Tongue (tissue), 2 donors: ENCODE results near the gene DNASE2. TPM values are rescaled to one million over a fixed set of nuclear protein-coding genes. Genes with fewer than 3 reads are reported as not detected.
"Not testable (repeated sequence)": the region's sequence is repeated elsewhere in the genome, so short reads cannot be mapped to it uniquely, and the experiment has no call there.

Source experiments
- DNase-seq: peaks from one replicate; pipeline ENCODE4 v3.0.0-alpha.2; 2015
- total RNA-seq: library from RNA; depleted of rRNA; stranded (reverse); fragments of >200 nt; gene quantifications from one replicate; pipeline ENCODE4 v1.2.3, GENCODE V29; 2014

Gene DNASE2
- total RNA-seq, 1 donor from 2014 or later, result 9.1 TPM

DNA sequence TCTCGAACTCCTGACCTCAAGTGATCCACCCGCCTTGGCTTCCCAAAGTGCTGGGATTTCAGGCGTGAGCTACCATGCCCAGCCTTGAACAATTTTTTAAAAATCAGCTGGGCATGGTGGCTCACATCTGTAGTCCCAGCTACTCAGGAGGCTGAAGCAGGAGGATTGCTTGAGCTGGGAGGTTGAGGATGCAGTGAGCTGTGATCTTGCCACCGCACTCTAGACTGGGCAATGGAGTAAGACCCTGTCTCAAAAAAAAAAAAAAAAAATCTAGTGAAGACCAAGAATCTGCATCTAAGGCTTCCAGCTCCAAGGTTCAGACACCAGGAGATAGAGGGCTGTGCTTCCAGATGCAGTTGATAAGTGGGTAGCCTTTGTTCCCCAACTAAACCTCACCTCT is 17.1 kb downstream of the DNASE2 start:
- DNase-seq, result no peak

DNA sequence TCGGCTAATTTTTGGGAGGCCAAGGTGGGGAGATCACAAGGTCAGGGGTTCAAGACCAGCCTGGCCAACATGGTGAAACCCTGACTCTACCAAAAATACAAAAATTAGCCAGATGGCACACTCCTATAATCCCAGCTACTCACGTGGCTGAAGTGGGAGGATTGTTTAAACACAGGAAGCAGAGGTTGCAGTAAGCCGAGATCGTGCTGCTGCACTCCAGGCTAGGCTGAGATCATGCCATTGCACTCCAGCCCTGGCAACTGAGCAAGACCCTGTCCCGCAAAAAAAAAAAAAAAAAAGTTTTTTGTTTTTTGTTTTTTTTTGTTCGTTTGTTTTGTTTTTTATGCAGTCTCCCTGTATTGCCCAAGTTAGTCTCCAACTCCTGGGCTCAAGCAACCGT is 21.7 kb downstream of the DNASE2 start:
- DNase-seq, result no peak

DNA sequence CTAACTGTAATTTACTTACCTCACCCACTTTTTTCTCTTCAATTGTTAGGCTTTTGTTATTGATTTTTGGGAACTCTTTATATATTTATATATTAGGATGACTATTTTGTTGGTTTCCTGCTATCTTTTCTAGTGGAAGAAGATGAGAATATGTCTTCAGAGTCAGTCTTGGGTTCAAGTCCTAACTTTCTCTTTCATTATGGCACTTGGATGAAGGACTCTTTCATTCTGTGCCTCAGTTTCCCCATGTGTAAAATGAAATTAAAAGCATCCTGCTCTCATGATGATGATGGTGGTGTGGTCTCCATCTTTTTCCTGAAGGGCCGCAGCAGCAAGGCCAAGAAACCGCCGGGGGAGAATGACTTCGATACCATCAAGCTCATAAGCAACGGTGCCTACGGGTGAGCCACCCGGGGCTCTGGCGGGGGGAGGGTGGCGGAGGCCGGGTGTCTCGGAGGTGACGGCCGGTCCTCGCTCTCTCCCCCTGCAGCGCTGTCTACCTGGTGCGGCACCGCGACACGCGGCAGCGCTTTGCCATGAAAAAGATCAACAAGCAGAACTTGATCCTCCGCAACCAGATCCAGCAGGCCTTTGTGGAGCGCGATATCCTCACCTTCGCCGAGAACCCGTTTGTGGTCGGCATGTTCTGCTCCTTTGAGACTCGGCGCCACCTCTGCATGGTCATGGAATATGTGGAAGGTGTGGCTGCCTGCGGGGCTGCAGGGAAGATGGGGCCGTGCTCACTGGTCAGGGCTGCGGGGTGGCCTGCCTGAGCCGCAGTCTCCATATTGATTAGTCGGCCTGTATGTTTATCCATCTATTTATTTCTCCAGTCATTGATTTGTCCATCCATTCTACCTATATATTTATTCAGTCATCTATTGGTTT is 23.0 kb downstream of the DNASE2 start:
- DNase-seq, result no peak

DNA sequence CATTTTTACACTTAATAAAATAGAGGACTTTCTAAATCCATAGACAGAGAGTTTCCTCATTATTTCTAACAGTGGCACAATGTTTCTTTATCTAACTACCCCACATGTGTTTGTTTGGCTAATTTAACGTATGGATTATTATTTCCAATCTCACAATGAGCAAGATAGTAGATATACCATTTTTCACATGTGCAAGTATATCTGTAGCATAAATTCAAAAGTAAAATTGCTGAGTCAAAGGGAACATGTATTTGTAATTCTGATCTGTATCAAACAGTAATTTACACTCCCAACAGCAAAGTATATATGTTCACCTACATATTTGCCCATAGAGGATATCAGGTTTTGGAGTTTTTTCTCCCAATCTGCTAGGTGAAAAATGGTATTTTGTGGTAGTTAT is 24.6 kb downstream of the DNASE2 start:
- DNase-seq, result no peak

DNA sequence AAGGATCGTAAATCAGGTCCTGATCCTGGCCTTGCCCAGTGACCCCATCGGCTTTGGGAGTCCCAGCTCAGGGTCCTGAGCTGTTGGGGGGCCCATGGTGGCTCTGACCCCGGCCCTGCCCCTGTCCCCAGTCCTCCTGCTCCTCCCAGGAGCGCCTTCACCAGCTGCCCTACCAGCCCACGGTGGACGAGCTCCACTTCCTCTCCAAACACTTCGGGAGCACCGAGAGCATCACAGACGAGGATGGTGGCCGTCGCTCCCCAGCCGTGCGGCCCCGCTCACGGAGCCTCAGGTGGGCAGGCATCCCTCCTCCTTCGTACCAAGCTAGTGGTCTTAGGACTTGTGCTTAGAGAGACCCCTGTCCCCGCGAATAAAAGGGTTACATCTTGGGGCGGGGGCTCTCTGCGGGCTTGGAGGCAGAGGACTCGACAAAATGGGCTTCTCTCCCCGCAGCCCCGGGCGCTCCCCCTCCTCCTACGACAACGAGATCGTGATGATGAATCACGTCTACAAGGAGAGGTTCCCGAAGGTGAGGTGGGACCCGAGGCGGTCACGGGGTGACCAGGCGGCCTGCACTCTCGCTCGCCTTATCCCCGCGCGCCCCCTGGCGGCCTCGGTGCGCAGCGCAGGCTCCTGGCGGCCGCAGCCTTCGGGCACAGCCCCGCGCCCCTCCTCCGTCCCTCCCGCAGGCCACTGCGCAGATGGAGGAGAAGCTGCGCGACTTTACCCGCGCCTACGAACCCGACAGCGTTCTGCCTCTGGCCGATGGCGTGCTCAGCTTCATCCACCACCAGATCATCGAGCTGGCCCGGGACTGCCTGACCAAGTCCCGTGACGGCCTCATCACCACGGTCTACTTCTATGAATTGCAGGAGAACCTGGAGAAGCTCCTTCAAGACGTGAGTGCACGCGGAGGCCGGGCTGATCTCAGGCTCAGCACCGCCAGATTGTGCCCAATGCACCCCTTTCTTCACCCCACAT is 33.8 kb downstream of the DNASE2 start:
- peak; percentile 86 for DNase-seq

DNA sequence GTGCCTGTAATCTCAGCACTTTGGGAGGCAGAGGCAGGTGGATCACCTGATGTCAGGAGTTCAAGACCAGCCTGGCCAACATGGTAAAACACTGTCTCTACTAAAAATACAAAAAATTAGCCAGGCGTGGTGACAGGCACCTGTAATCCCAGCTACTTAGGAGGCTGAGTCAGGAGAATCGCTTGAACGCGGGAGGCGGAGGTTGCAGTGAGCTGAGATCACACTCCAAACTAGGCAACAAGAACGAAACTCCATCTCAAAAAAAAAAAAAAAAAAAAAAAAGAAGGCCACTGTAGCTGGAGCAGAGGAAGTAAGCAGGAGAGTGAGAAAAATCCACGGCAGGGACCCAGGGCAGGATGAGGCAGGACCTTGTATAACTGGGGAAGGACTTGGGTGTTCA is 34.6 kb downstream of the DNASE2 start:
- DNase-seq, result not testable (repeated sequence)

DNA sequence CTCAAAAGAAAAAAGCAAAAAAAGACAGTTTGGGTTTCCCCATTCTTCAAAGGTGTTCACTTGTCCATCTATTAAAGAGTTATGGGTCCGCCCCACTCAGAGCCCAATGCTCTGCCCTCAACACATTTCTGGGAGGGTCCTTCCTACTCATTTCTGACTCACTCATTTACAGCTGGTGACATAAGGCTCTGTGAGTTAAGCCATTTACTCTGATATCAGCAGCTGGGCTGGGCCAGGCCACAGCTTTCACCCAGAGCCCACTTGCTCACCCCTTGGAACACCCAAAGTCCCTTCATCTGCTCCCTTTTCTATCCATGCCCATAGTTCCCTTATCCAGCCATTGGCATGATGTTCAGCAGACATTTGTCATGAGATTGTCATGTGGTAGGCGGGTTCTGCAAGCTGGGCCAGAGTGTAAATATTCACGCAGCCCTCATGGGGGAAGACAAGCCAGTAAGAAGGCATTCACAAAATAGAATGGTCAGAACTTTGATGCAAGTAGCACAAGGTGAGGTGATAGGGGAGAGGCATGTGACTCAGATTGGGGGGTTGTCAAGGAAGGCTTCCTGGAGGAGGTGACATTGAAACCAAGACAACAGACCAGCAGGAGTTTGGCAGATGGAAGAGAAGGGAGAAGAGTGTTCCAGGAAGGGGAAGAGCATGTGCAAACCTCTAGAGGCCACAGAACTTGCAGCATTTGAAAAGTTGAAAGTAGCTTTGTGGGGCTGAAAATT is 37.1 kb downstream of the DNASE2 start:
- DNase-seq, result no peak

DNA sequence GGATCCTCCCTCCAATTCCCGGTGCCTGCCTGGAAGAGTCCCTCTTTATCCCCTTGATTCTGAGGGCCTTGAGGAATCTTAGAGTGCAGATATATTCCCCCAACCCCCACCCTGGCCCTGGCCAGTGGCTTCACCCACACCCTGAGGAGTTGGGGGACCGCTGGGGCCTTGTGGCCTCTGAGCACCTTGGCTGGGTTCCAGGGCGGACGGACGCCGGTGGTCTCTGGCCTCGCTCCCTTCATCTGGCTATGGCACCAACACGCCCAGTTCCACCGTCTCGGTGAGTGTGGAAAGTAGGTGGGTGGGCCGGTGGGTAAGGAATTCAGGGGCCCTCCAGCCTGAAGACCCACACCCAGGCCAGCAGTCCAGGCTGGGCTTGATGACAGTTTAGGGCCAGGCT is 37.9 kb downstream of the DNASE2 start:
- no peak for DNase-seq

DNA sequence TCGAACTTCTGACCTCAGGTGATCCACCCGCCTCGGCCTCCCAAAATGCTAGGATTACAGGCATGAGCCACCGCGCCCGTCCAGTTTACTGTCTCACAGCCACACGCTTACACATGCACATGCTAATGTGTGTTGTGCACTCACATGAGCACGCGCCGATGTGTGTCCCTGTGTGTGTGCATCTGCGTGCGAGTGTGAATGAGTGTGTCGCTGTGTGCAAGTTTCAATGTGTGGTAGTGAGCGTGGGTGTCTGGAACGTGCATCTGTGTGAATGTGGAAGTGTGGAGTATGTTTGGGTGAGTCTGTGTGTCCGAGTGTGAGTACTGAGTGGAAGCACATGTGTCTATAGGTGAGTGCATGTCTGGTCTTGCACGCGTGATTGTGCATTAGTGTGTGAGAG is 38.7 kb downstream of the DNASE2 start:
- no peak for DNase-seq

DNA sequence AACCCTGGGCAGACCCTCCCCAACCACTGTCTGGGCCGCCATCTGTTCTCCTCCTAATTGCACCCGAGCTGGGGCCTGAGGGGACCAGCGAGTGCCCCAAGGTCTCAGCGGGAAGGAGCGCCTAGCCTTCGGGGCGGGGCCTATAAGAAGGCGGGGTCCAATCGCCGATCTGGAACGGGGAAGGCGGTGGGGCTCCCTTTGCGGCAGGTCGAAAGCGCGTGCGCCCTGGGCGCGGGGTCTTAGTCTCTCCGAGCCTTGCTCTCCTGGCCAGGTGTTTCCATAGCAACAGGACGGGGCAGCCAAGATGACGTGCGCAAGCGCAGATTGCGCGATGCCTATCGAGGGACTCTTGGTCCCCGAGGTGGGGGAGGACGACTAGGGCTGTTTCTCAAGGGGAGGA is 40.2 kb downstream of the DNASE2 start:
- DNase-seq, result peak; percentile 34

DNA sequence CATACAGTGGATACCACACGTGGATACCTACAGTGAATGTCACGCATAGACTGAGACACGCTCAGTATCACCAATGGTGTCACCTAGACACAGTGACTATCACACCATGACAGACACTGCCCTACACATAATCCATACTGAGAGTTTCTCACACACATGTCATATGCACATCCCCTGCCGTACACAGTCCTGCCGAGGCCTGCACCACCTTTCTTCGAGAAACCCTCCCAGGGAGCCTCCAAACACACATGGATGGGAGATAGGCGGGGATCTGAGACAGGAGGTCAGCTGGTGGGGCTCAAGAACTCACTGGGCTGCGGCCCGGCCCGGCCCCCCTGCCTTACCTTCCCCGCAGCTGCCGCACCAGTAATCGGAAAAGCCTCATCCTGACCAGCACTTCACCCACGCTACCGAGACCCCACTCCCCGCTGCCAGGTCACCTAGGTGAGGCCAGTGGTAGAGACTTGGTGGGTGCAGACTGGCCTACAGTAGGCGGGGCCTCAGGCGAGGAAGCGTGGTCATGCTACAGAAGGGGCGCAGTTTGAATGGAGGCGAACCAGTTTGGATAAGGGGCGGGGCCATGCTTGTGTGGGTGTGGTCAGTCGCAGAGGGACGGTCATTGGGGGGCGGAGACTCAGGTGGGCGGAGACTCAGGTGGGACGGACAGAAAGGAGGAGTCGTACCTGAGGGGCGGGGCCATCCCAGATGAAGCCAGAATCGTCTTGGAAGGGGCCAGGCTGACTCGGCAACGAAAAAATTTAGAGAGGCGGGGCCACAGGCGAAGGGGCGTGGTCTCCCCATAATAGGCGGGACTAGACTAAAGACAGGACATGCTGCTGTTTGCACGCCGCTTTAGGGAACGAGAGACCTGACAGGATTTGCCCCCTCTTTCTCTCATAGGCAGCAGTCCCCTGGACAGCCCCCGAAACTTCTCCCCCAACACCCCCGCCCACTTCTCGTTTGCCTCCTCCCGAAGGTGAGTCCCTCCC is 40.9 kb downstream of the DNASE2 start:
- peak; percentile 56 for DNase-seq

DNA sequence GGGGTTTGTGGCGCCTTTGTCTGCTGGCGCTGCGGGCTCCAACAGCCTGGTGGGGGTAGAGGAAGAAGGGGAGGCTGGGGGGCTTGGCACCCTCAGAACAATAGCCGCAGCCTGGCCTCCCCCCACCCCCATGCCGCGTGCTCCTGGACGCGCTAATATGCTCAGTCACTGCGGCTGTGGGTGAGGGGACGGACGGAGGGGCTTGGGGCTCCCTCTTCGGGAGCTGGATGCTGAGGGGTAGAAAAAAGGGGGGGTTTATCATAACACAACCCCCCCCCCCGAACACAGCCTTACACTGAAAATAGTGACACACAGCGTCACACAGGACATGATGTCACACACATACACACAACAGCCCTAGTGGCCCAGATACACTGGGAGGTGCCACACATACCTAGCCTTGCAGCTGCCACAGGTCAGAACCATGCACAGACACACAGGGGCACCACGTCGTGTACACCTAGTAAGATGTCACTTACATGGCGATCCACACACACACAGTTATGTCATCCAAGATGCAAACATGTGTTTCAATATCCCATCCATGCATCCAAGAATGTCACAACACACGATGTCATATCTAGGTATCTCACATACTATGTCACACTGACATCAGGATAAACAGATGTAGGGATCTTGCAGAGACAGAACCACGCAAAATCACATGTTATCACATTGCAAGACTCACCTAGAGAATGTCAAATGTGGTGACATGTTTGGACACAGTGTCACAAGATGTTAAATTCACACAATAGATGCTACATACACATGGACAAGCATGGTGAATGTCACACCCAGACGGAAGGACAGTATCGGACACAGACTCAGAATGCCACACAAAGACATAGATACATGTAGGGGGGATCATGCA is 42.1 kb downstream of the DNASE2 start:
- DNase-seq, result no peak

DNA sequence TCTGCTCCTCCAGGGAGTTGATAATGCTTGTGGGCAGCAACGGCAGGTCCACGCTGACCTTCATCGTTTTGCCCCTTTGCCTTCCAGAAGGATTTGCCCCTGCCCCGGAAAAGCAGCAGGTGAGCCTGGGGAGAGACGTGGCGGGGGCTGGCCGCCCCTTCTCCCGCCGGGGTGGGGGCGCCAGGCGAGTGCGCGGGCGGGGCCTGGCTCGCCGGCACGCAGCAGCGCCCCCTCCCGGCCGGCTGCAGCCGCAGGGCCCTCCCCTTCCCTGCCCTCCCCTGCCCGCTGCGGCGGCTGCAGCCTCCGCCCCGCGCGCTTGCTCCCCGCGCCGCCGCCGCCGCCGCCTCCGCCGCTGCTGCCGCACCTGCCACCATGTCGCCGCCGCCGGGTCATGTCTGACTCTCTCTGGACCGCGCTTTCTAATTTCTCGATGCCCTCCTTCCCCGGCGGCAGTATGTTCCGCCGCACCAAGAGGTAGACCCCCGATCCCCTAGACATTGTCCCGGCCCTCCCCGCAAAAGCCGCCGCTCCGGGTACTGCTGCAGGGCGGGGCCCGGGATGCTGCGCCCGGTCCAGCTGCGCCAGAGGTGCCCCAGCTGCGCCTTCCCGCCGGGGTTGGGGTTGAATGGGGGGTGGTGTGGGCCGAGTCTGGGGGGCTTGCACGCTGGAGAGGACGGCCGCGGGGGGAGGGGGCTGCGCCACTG is 42.9 kb downstream of the DNASE2 start, which contains the start of gene MAST1:
MAST1 (plus strand) TSS at position 334 of the 704 bp plus-strand sequence; CDS start at position 392, 58 bp downstream.
- DNase-seq, result peak; percentile 56

DNA sequence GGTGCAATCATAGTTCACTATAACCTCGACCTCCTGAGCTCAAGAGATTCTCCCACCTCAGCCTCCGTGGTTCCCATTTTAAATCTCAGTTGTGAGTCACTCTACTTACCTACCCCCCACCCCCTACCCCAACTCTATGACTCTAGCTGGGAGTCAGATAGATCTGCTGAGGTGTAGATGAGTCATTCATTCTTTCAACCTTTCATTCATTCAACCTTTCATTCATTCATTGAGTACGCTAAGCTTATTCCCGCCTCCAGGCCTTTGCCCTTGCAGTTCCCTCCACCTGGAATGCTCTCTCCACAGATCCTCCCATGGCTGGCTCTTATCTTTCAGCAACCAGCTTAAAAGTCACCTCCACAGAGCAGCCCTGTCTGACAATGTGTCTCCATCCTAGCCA is 44.0 kb downstream of the DNASE2 start:
- DNase-seq, result no peak

DNA sequence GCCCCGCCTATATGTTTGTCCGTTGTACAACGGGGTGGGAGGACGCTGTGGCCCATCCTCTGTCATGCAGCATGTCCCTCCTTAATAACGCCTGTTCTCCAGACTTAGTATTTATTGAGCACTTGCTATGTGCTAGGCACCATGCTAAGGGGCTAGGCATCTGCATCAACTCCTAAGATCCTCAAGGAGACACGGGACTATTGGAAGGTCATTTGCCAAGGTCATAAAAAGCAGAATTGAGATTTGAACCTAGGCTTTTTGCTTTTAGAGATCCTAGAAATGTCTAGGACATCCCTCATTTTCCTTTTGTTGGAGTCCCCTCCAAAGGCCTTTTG is 44.8 kb downstream of the DNASE2 start:
- DNase-seq, result no peak

DNA sequence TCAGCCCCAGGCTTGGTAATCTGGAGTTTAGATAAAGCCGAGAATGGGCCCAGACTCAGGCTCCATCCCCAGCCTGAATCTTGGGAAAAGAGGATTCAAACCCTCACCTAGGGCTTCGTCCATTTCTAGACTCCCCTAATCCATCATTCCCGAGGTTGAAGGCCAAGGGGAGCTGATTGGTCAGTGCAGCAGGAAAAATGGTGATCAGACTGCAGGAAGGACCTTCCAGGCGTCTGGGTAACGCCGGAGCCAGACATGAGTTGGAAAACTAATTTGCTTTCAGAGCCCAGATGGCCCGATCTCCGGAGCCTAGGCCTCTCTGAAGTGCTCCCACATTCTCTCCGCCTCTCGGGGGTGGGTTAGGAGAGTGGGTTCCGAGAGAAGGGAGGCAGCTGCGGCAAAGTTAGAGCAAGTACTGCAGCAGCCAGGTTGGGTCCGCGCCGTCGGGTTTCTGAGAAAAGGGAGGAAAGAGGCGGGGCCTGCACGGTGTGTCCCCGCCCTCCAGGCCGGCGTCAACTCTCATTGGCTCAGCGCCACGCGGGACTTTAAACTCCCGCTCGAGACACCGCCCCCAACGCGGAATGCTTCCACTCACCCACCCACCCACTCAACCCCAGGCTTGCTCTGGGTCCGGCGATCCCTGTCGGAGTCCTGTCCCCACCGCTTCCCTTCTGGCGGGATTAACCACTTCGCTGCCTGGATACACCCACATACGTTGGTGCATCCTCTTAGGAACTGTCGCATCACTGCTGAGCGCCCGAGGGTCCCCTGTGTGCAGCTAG is 46.1 kb downstream of the DNASE2 start:
- DNase-seq, result peak; percentile 32

DNA sequence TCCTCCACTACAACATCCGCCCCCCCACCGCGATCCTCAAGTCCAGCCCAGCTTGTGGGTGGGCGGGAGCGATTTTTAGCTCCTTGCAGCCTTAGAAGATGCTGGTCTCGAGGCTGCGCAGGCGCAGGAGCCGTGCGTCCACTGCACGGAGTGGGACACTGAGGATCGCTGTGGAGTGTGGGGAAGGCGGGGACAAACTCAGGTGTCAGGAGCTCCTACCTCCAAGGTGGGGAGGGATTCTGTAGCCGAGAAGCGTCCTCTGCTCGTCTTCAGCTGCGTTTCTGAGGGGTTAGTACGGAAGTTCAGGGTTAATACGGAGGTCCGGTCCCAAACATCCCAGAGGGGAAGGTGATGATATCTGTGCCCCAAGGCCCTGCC is 46.7 kb downstream of the DNASE2 start, which contains the start of gene RTBDN:
RTBDN (minus strand) TSS at position 14 of the 378 bp plus-strand sequence. CDS start 4,600 bp downstream, outside the sequence.
- DNase-seq, result no peak
